Sigmoid colon (tissue), 7 donors: ENCODE results near the gene ENO2. TPM values are rescaled to one million over a fixed set of nuclear protein-coding genes. Genes with fewer than 3 reads are reported as not detected.

Experiments
- DNase-seq: peaks from one replicate; pipeline ENCODE4 v3.0.0-alpha.2; 2019
- H3K27ac ChIP-seq, 4 donors: fragments of 200-600 bp; sonication (generic); one replicate each; pipeline ENCODE4 v1.5.1; 2016 to 2019; ENCODE audit warnings: mild to moderate bottlenecking in 1 of 4
- H3K27me3 ChIP-seq, 3 donors: fragments of 200-600 bp; sonication (generic); one replicate each; pipeline ENCODE4 v1.5.1; 2019; ENCODE audit warnings: mild to moderate bottlenecking in 1 of 3
- H3K36me3 ChIP-seq, 4 donors: fragments of 200-600 bp; sonication (generic); one replicate each; pipeline ENCODE4 v1.5.1; 2016 to 2019
- H3K4me1 ChIP-seq, 4 donors: fragments of 200-600 bp; sonication (generic); one replicate each; pipeline ENCODE4 v1.5.1; 2017 to 2019
- H3K4me3 ChIP-seq, 4 donors: fragments of 200-600 bp; sonication (generic); one replicate each; pipeline ENCODE4 v1.5.1; 2017 to 2019; ENCODE audit warnings: mild to moderate bottlenecking in 2 of 4, moderate library complexity in 1 of 4
- H3K9me3 ChIP-seq, 4 donors: fragments of 200-600 bp in 3 of 4; sonication (generic) in 3 of 4; one replicate each; pipeline versions ENCODE4 v1.5.1 to v1.6.1; 2013 to 2019
- CTCF ChIP-seq, 4 experiments: fragments of 450-650 bp in 3 of 4; fragments of 200-600 bp in 1 of 4; IDR thresholded peaks; one replicate each; pipeline ENCODE4 v1.5.1; 2016 to 2019; ENCODE audit warnings: antibody characterized with exemption in 4 of 4, mild to moderate bottlenecking in 3 of 4, moderate library complexity in 2 of 4
- EP300 ChIP-seq, 4 donors: sonication (generic); formaldehyde crosslinking; IDR thresholded peaks; one replicate each; pipeline ENCODE4 v1.6.1; 2017; ENCODE audit warnings: antibody characterized with exemption in 4 of 4
- POLR2A ChIP-seq, 2 donors: fragments of 450-650 bp; IDR thresholded peaks; one replicate each; pipeline ENCODE4 v1.6.1; 2016; ENCODE audit warnings: antibody characterized with exemption in 2 of 2, mild to moderate bottlenecking in 2 of 2, moderate library complexity in 2 of 2
- POLR2AphosphoS5 ChIP-seq, 4 donors: sonication (generic); formaldehyde crosslinking; IDR thresholded peaks; one replicate each; pipeline ENCODE4 v1.6.1; 2017; ENCODE audit warnings: antibody characterized with exemption in 4 of 4
- WGBS, 2 donors: extraction: QIAGEN DNeasy Blood & Tissue Kit; methylation state at CpG; one replicate each; pipeline ENCODE4 v1.1.7; 2013; 5-methylcytosine and 5-hydroxymethylcytosine counted together
- intact Hi-C: fragments of 100-400 bp; cut with DNase I; formaldehyde crosslinking; loops from one replicate; pipeline ENCODE4 v1.15.1; 2023
- polyA plus RNA-seq, 3 donors: library from polyadenylated mRNA; stranded (reverse); fragments of 200-250 nt; gene quantifications; one replicate each; pipeline ENCODE4 v1.2.3, GENCODE V29; 2013
- total RNA-seq, 4 donors: library from RNA; depleted of rRNA; stranded (reverse); fragments of >200 nt; gene quantifications; one replicate each; pipeline ENCODE4 v1.1.0, GENCODE V29; 2016
- donor health status: healthy with polysubstance abuse.
- donor health status: Bipolar disorder and iron deficiency.
- donor health status: healthy.

Gene ENO2
- total and polyA plus RNA-seq, 7 donors: 1.8 to 37.5 (median 26.3) TPM

GRCh38 chr12:6944381-6945186 is 30.2 kb downstream of the ENO2 start:
- Histone ChIP-seq H3K27ac (peak overlapping the region; percentile 92 to 99 (median 96)), H3K27me3 (no peaks in the 10 kb centered on the region), H3K9me3 (no peaks in the 10 kb centered on the region), H3K4me1 (peaks cover 0 to 55% (median 43%) of the 10 kb centered on the region in 4 donors), H3K4me3 (peak overlapping the region; percentile 52 to 76 (median 70)), H3K36me3 (peaks cover 5 to 38% (median 12%) of the 10 kb centered on the region in 4 donors)
- WGBS, 2 donors: 2 to 3% methylated on average over 48 of the region's 48 CpGs
- TF ChIP-seq EP300 (IDR thresholded peaks at IDR 0.05) (no peak), CTCF (IDR thresholded peaks at IDR 0.05) (peak; percentile 77 to 97 (median 89)), POLR2AphosphoS5 (IDR thresholded peaks at IDR 0.05) (peak; percentile 61 to 81 (median 75)), POLR2A (IDR thresholded peaks at IDR 0.05) (no peak)
- intact Hi-C loops: loop anchor here (1.0 to 2.0 kb wide), 3 partner anchors 21 to 168 kb away; partner anchors contain the start of gene LPCAT3
- peak; percentile 98 for DNase-seq

- Histone ChIP-seq H3K27ac (peak overlapping the region in 3 of 4 donors; percentile 52 to 99 (median 94)), H3K4me1 (peaks cover 0 to 54% (median 40%) of the 10 kb centered on the region in 4 donors), H3K9me3 (no peaks in the 10 kb centered on the region), H3K36me3 (peaks cover 5 to 29% (median 10%) of the 10 kb centered on the region in 4 donors), H3K27me3 (no peaks in the 10 kb centered on the region), H3K4me3 (no peak overlapping the region)
- TF ChIP-seq CTCF (IDR thresholded peaks at IDR 0.05): no peak
- no peak for TF ChIP-seq POLR2A (IDR thresholded peaks at IDR 0.05)
- TF ChIP-seq POLR2AphosphoS5 (IDR thresholded peaks at IDR 0.05): no peak
- no peak for TF ChIP-seq EP300 (IDR thresholded peaks at IDR 0.05)
- DNase-seq: no peak
- intact Hi-C loops: loop anchor here (2.0 kb wide), 2 partner anchors 73 to 167 kb away; partner anchors contain the start of gene LPCAT3
- 32 to 66% methylated on average over 11 of the region's 11 CpGs for WGBS, 2 donors
These were observed 31.2 kb downstream of the ENO2 start for GRCh38 chr12:6945613-6946012.

GRCh38 chr12:6946033-6946919 is 31.9 kb downstream of the ENO2 start:
- H3K4me1 ChIP-seq: peaks cover 0 to 48% (median 38%) of the 10 kb centered on the region in 4 donors
- peak overlapping the region; percentile 11 to 99 (median 46) for H3K27ac ChIP-seq
- no peaks in the 10 kb centered on the region for H3K9me3 ChIP-seq
- DNase-seq: no peak
- H3K4me3 ChIP-seq: peak overlapping the region in 2 of 4 donors; percentile 6 to 16
- intact Hi-C loops: no loop called here
- TF ChIP-seq CTCF (IDR thresholded peaks at IDR 0.05): no peak
- TF ChIP-seq POLR2AphosphoS5 (IDR thresholded peaks at IDR 0.05): peak in 2 of 4 donors; percentile 8 to 66
- TF ChIP-seq POLR2A (IDR thresholded peaks at IDR 0.05): peak in 1 of 2 donors; percentile 73
- H3K36me3 ChIP-seq: peaks cover 2 to 22% (median 6%) of the 10 kb centered on the region in 4 donors
- WGBS, 2 donors: 4 to 15% methylated on average over 32 of the region's 32 CpGs
- no peaks in the 10 kb centered on the region for H3K27me3 ChIP-seq

GRCh38 chr12:6946920-6947374 is 32.6 kb downstream of the ENO2 start:
- intact Hi-C loops: no loop called here

More at GRCh38 chr12:6946920-6947374, 32.6 kb downstream of the ENO2 start:
- Histone ChIP-seq H3K36me3 (peaks cover 0 to 16% (median under 1%) of the 10 kb centered on the region in 4 donors), H3K27me3 (no peaks in the 10 kb centered on the region), H3K4me3 (peak overlapping the region in 2 of 4 donors; percentile 6 to 16), H3K27ac (peak overlapping the region in 3 of 4 donors; percentile 39 to 99 (median 52)), H3K4me1 (peaks cover 0 to 41% (median 31%) of the 10 kb centered on the region in 4 donors), H3K9me3 (no peaks in the 10 kb centered on the region)
- TF ChIP-seq POLR2AphosphoS5 (IDR thresholded peaks at IDR 0.05) (no peak), CTCF (IDR thresholded peaks at IDR 0.05) (no peak)
- DNase-seq: no peak
- 28 to 58% methylated on average over 8 of the region's 8 CpGs for WGBS, 2 donors
